GM18502 (cell line): Measurements from ENCODE around the gene FECH.

Experiments
- ATAC-seq: cut with Tn5 transposase; IDR thresholded peaks from one replicate; pipeline ENCODE4 v1.9.1; 2021; ENCODE audit warnings: mild to moderate bottlenecking; ENCODE audit not compliant: unreplicated experiment, poor library complexity

Gene FECH

GRCh38 chr18:57583297-57583835 lies 3.1 kb downstream of the FECH start:
- ATAC-seq: no peak

GRCh38 chr18:57581301-57581934 lies 5.1 kb downstream of the FECH start:
- ATAC-seq: peak; percentile 90

- ATAC-seq: no peak
Observed at GRCh38 chr18:57579934-57580333, 6.6 kb downstream of the FECH start.

GRCh38 chr18:57576316-57576715 lies 10.2 kb downstream of the FECH start:
- ATAC-seq: no peak

- ATAC-seq: no peak
Observed at GRCh38 chr18:57575542-57575941, 11.0 kb downstream of the FECH start.

GRCh38 chr18:57574866-57575265 lies 11.6 kb downstream of the FECH start:
- ATAC-seq: no peak

- ATAC-seq: no peak
Observed at GRCh38 chr18:57570162-57570561, 16.3 kb downstream of the FECH start.

GRCh38 chr18:57569133-57569532 lies 17.4 kb downstream of the FECH start:
- ATAC-seq: no peak

- ATAC-seq: no peak
Observed at GRCh38 chr18:57561728-57562423, 24.6 kb downstream of the FECH start.

GRCh38 chr18:57561261-57561660 lies 25.2 kb downstream of the FECH start:
- ATAC-seq: no peak

- no peak for ATAC-seq
Observed at GRCh38 chr18:57559314-57559713, 27.2 kb downstream of the FECH start.

- no peak for ATAC-seq
Observed at GRCh38 chr18:57555134-57555533, 31.4 kb downstream of the FECH start.

GRCh38 chr18:57550510-57550909 lies 36.0 kb downstream of the FECH start:
- ATAC-seq: no peak

GRCh38 chr18:57547260-57547659 lies 39.2 kb downstream of the FECH start:
- no peak for ATAC-seq

- peak; percentile 81 for ATAC-seq
Observed at GRCh38 chr18:57544936-57545660, 41.4 kb downstream of the FECH start.

- no peak for ATAC-seq
Observed at GRCh38 chr18:57543560-57543959, 42.9 kb downstream of the FECH start.

GRCh38 chr18:57542812-57543427 lies 43.6 kb downstream of the FECH start:
- ATAC-seq: no peak

GRCh38 chr18:57542126-57542525 lies 44.4 kb downstream of the FECH start:
- ATAC-seq: no peak

- ATAC-seq: no peak
Observed at GRCh38 chr18:57539702-57540101, 46.8 kb downstream of the FECH start.

- no peak for ATAC-seq
Observed at GRCh38 chr18:57538614-57539013, 47.9 kb downstream of the FECH start.

- ATAC-seq: no peak
Observed at GRCh38 chr18:57534511-57534909, 52.0 kb downstream of the FECH start.
